T-helper 2 cell treated with Interferon-gamma antibody and Interleukin-4, amounts not matched to agents 5 μg/mL and 100 μg/mL, for 36 hours (primary cell): ENCODE measurements around the gene HIRA.
A peak's percentile ranks its signal among the peaks of the same experiment; 100 is the strongest.

Source experiments
- DNase-seq: peaks from one replicate; pipeline ENCODE4 v3.0.0; 2021; ENCODE audit warnings: low spot score
- H3K27ac Mint-ChIP-seq: one replicate; pipeline ENCODE4 v1.8.0; 2021; ENCODE audit warnings: mild to moderate bottlenecking, mixed read lengths
- H3K27me3 Mint-ChIP-seq: one replicate; pipeline ENCODE4 v1.8.0; 2021; ENCODE audit warnings: low read depth, mixed read lengths
- H3K36me3 Mint-ChIP-seq: one replicate; pipeline ENCODE4 v1.8.0; 2021; ENCODE audit warnings: low read depth, mixed read lengths
- H3K4me1 Mint-ChIP-seq: one replicate; pipeline ENCODE4 v1.8.0; 2021; ENCODE audit warnings: low read depth, mixed read lengths
- H3K4me3 Mint-ChIP-seq: one replicate; pipeline ENCODE4 v1.8.0; 2022; ENCODE audit warnings: mild to moderate bottlenecking, moderate library complexity, mixed read lengths
- H3K9me3 Mint-ChIP-seq: one replicate; pipeline ENCODE4 v1.8.0; 2021; ENCODE audit warnings: mixed read lengths

The HIRA gene, protein sequence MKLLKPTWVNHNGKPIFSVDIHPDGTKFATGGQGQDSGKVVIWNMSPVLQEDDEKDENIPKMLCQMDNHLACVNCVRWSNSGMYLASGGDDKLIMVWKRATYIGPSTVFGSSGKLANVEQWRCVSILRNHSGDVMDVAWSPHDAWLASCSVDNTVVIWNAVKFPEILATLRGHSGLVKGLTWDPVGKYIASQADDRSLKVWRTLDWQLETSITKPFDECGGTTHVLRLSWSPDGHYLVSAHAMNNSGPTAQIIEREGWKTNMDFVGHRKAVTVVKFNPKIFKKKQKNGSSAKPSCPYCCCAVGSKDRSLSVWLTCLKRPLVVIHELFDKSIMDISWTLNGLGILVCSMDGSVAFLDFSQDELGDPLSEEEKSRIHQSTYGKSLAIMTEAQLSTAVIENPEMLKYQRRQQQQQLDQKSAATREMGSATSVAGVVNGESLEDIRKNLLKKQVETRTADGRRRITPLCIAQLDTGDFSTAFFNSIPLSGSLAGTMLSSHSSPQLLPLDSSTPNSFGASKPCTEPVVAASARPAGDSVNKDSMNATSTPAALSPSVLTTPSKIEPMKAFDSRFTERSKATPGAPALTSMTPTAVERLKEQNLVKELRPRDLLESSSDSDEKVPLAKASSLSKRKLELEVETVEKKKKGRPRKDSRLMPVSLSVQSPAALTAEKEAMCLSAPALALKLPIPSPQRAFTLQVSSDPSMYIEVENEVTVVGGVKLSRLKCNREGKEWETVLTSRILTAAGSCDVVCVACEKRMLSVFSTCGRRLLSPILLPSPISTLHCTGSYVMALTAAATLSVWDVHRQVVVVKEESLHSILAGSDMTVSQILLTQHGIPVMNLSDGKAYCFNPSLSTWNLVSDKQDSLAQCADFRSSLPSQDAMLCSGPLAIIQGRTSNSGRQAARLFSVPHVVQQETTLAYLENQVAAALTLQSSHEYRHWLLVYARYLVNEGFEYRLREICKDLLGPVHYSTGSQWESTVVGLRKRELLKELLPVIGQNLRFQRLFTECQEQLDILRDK

GRCh38 chr22:19431649-19432132 is at the start of gene HIRA:
HIRA (minus strand) TSS chr22:19431733; CDS start chr22:19431476, 257 bp downstream.
- H3K4me1 Mint-ChIP-seq, result peaks cover 33% of the 10 kb centered on the region
- no peaks in the 10 kb centered on the region for H3K9me3 Mint-ChIP-seq
- H3K27me3 Mint-ChIP-seq, result no peaks in the 10 kb centered on the region
- peak within 1 kb of the TSS; percentile 92 for H3K4me3 Mint-ChIP-seq
- peaks cover 16% of the 10 kb centered on the region for H3K36me3 Mint-ChIP-seq
- peak within 1 kb of the TSS; percentile 93 for H3K27ac Mint-ChIP-seq
- DNase-seq, result peak; percentile 88

- Mint-ChIP-seq H3K27me3 (no peaks in the 10 kb centered on the region), H3K4me3 (peak overlapping the region; percentile 95), H3K9me3 (no peaks in the 10 kb centered on the region), H3K36me3 (peaks cover 34% of the 10 kb centered on the region), H3K4me1 (peaks cover 24% of the 10 kb centered on the region), H3K27ac (peak overlapping the region; percentile 98)
- no peak for DNase-seq
These were observed 49.3 kb upstream of the HIRA start for GRCh38 chr22:19480789-19481188.

DNA sequence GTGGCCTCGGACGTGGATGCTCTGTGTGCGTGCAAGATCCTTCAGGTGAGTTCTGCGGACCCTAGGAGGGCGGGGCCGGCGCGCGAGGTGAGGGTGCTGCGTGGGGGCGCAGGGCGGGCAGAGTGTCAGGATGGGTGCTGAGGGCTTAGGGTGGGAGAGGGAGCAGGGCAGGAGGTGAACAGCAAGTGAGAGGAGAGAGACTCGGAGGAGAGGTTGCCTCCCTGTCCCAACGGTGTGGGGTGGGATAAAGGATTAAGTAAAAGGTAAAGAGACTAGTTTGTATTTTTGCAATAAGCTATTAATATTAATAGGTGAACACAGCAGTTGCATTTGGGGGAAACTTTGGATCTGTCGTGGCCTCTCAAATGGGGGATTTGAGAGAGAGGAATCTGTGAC is 48.6 kb upstream of the HIRA start:
- Mint-ChIP-seq H3K27me3 (no peaks in the 10 kb centered on the region), H3K4me1 (peaks cover 22% of the 10 kb centered on the region), H3K9me3 (no peaks in the 10 kb centered on the region), H3K4me3 (peak overlapping the region; percentile 95), H3K36me3 (peaks cover 32% of the 10 kb centered on the region), H3K27ac (peak overlapping the region; percentile 98)
- no peak for DNase-seq

GRCh38 chr22:19479355-19480172 is 48.0 kb upstream of the HIRA start, which contains the start of gene CDC45:
CDC45 (plus strand) TSS chr22:19479920; CDS start chr22:19479969, 49 bp downstream.
- no peaks in the 10 kb centered on the region for H3K27me3 Mint-ChIP-seq
- peaks cover 21% of the 10 kb centered on the region for H3K4me1 Mint-ChIP-seq
- peak within 1 kb of the TSS; percentile 96 for H3K4me3 Mint-ChIP-seq
- H3K27ac Mint-ChIP-seq, result peak within 1 kb of the TSS; percentile 98
- peak; percentile 93 for DNase-seq
- H3K9me3 Mint-ChIP-seq, result no peaks in the 10 kb centered on the region
- H3K36me3 Mint-ChIP-seq, result peaks cover 26% of the 10 kb centered on the region

GRCh38 chr22:19478901-19479354 is 47.4 kb upstream of the HIRA start, which contains the start of gene UFD1:
UFD1 (minus strand) TSS chr22:19479193; CDS start chr22:19479085, 108 bp downstream.
- Mint-ChIP-seq H3K27ac (peak within 1 kb of the TSS; percentile 98), H3K4me3 (peak within 1 kb of the TSS; percentile 96), H3K27me3 (no peaks in the 10 kb centered on the region), H3K4me1 (peaks cover 21% of the 10 kb centered on the region), H3K36me3 (peaks cover 24% of the 10 kb centered on the region), H3K9me3 (no peaks in the 10 kb centered on the region)
- DNase-seq, result peak; percentile 79

DNA sequence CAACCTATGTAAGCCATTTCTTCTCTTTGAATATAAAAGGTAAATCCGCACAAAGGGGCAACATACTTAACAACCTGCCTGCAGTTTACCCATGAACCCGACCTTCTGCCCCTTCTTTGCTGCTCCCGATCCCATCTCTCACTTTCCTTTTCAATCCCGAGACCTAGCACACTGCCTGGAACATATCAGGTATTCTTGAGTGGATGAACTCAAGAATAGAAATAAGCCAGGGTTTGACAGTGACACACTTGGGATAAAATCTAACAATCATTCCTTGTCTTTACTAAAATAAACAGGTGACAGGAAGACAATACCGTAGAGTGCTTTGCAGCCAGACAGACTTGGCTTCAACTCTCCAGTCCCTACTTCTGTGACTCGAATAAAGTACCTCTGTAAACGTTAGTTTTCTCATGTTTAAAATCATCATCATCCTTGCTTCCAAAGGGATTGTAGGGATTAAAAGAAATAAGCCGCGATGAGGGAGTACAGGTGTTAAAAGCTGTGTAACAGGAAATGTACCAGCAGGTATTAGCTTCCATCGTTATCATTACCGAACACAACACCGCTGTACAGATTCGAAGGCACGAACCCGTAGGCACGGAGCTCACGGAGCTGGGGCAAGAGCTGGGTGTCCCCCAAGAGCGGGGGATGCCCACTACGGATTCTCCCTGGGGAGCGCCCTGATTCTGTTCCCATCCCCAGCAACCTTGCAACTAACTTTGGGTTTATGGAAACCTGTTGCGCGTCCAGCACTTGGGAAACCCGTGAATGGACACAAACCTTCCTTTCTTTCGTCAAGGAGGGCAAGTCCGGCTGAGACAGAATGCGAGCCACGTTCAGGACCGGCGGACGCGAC is 46.7 kb upstream of the HIRA start:
- no peaks in the 10 kb centered on the region for H3K27me3 Mint-ChIP-seq
- peaks cover 24% of the 10 kb centered on the region for H3K36me3 Mint-ChIP-seq
- no peaks in the 10 kb centered on the region for H3K9me3 Mint-ChIP-seq
- H3K4me3 Mint-ChIP-seq, result peak overlapping the region; percentile 96
- peak overlapping the region; percentile 89 for H3K27ac Mint-ChIP-seq
- H3K4me1 Mint-ChIP-seq, result peaks cover 19% of the 10 kb centered on the region
- no peak for DNase-seq

- no peak for DNase-seq
- Mint-ChIP-seq H3K4me1 (peaks cover 19% of the 10 kb centered on the region), H3K4me3 (peak overlapping the region; percentile 96), H3K27me3 (no peaks in the 10 kb centered on the region), H3K9me3 (no peaks in the 10 kb centered on the region), H3K27ac (peak overlapping the region; percentile 89), H3K36me3 (peaks cover 23% of the 10 kb centered on the region)
These were observed 46.0 kb upstream of the HIRA start for GRCh38 chr22:19477321-19478044.

DNA sequence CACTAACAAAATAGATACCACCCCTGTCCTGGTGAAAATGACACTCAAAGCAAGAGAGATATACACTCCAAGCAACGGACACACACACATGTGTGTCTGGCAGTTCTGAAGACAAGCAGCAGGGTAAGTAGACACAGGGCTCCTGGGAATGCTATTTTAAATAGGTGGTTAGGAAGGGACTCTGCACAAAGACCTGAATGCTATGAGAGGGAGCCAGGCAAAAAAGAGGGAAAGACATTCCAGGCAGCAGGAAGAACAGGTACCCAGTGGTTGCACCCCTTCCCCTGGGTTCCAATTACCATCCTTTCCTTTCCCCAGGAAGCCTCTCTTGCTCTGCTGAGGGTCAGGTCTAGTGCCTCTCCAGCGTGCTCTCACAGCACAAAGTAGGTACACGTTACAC is 44.5 kb upstream of the HIRA start:
- Mint-ChIP-seq H3K9me3 (no peaks in the 10 kb centered on the region), H3K4me3 (no peak overlapping the region), H3K4me1 (peaks cover 19% of the 10 kb centered on the region), H3K36me3 (peaks cover 33% of the 10 kb centered on the region), H3K27me3 (no peaks in the 10 kb centered on the region), H3K27ac (no peak overlapping the region)
- no peak for DNase-seq

DNA sequence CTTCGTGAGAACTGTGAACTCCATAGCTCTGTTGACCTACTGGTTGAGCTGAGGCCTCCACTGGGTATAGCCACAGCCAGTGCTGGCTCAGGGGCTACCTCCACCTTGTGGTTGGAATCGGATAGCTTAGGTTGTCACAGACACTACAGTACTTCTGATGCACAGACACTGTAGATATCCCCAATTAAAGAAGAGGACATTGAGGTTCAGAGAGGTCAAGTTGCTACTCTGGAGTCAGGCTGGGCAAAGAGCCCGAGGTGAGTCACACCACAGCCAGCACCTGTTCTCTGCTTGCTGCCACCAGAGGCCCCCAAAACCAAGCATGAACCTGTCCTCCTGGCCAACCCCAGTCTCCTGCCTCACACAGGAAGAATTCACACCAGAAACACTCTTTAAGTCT is 42.0 kb upstream of the HIRA start:
- Mint-ChIP-seq H3K9me3 (no peaks in the 10 kb centered on the region), H3K27ac (no peak overlapping the region), H3K27me3 (no peaks in the 10 kb centered on the region), H3K4me1 (peaks cover 11% of the 10 kb centered on the region), H3K36me3 (peaks cover 37% of the 10 kb centered on the region), H3K4me3 (no peak overlapping the region)
- DNase-seq, result no peak

- Mint-ChIP-seq H3K27ac (no peak overlapping the region), H3K9me3 (no peaks in the 10 kb centered on the region), H3K4me1 (peaks cover 3% of the 10 kb centered on the region), H3K27me3 (no peaks in the 10 kb centered on the region), H3K36me3 (peaks cover 51% of the 10 kb centered on the region), H3K4me3 (no peak overlapping the region)
- DNase-seq, result no peak
These were observed 40.7 kb upstream of the HIRA start for GRCh38 chr22:19472233-19472632.

- Mint-ChIP-seq H3K4me1 (no peaks in the 10 kb centered on the region), H3K27ac (no peak overlapping the region), H3K4me3 (no peak overlapping the region), H3K9me3 (no peaks in the 10 kb centered on the region), H3K36me3 (peaks cover 56% of the 10 kb centered on the region), H3K27me3 (no peaks in the 10 kb centered on the region)
- DNase-seq, result no peak
These were observed 40.0 kb upstream of the HIRA start for GRCh38 chr22:19471572-19471971.

DNA sequence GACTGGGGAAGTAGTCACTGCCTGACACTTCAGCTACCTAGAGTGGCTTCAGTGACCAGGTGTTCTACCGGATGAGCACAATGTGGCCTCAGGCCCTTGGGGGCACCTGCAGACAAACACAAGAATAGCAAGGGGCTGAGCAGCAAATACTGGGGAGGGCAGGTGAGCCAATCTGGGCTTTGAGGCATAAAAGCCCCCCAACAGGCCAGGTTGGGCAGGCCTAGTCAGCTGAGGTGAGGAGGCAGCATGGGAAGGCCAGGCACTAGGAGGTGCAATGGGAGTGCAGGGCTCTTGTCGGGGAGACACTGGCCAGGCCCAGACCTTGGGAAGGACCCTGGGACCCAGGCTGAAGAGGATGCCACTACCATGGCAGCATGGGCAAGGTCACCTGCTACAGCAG is 38.5 kb upstream of the HIRA start:
- H3K4me3 Mint-ChIP-seq, result no peak overlapping the region
- H3K27ac Mint-ChIP-seq, result no peak overlapping the region
- H3K4me1 Mint-ChIP-seq, result peaks cover 3% of the 10 kb centered on the region
- H3K36me3 Mint-ChIP-seq, result peaks cover 65% of the 10 kb centered on the region
- no peaks in the 10 kb centered on the region for H3K27me3 Mint-ChIP-seq
- H3K9me3 Mint-ChIP-seq, result no peaks in the 10 kb centered on the region
- DNase-seq, result no peak
